Keratinocyte (primary cell): ENCODE measurements around the gene CLHC1. TPM values are rescaled to one million over a fixed set of nuclear protein-coding genes. Genes with fewer than 3 reads are reported as not detected.

Experiments used
- DNase-seq: peaks from one replicate; pipeline ENCODE4 v3.0.0-alpha.2; 2011; ENCODE audit warnings: low read depth, missing footprints, low spot score
- FAIRE-seq: peaks from 2 replicates; lab custom pipeline; 2011; peaks lifted over from hg19 to GRCh38; lab: Jason Lieb, UNC
- H2AFZ ChIP-seq: 2 replicates; pipeline ENCODE4 v1.6.0; 2012; ENCODE audit warnings: low read length, control low read depth, inconsistent platforms; ENCODE audit not compliant: control insufficient read depth
- H3K27ac ChIP-seq: 2 replicates; pipeline ENCODE4 v1.5.1; 2011; ENCODE audit warnings: low read length; ENCODE audit not compliant: control insufficient read depth, insufficient read depth
- H3K27me3 ChIP-seq: 3 replicates; pipeline ENCODE4 v1.6.0; 2011; ENCODE audit warnings: low read length; ENCODE audit not compliant: control insufficient read depth, insufficient read depth; ENCODE audit errors: extremely low read depth
- H3K36me3 ChIP-seq, 2 experiments: 2 replicates in 1 of 2; 3 replicates in 1 of 2; pipeline ENCODE4 v1.5.1; 2011; ENCODE audit warnings: low read length in 2 of 2, mild to moderate bottlenecking in 1 of 2; ENCODE audit not compliant: control insufficient read depth in 2 of 2, insufficient read depth in 2 of 2; ENCODE audit errors: extremely low read depth in 1 of 2
- H3K4me1 ChIP-seq: 3 replicates; pipeline ENCODE4 v1.5.1; 2011; ENCODE audit warnings: low read length; ENCODE audit not compliant: control insufficient read depth, insufficient read depth; ENCODE audit errors: extremely low read depth
- H3K4me2 ChIP-seq: 3 replicates; pipeline ENCODE4 v1.6.0; 2011; ENCODE audit warnings: low read depth, low read length; ENCODE audit not compliant: control insufficient read depth, insufficient read depth; ENCODE audit errors: extremely low read depth
- H3K4me3 ChIP-seq, 3 experiments: fragments of 200-600 bp in 1 of 3; sonication (generic) in 1 of 3; 2 replicates in 2 of 3; 3 replicates in 1 of 3; pipeline ENCODE4 v1.5.1; 2011 to 2016; ENCODE audit warnings: low read length in 3 of 3, mild to moderate bottlenecking in 3 of 3, control low read depth in 2 of 3, inconsistent platforms in 1 of 3, low read depth in 1 of 3, mixed read lengths in 1 of 3, mixed run types in 1 of 3, moderate library complexity in 1 of 3; ENCODE audit not compliant: control insufficient read depth in 2 of 3, insufficient read depth in 2 of 3; ENCODE audit errors: extremely low read depth in 1 of 3
- H3K79me2 ChIP-seq: 2 replicates; pipeline ENCODE4 v1.6.0; 2012; ENCODE audit warnings: low read length; ENCODE audit not compliant: control insufficient read depth, insufficient read depth
- H3K9ac ChIP-seq: 3 replicates; pipeline ENCODE4 v1.6.0; 2011; ENCODE audit warnings: low read length; ENCODE audit not compliant: control insufficient read depth, insufficient read depth; ENCODE audit errors: extremely low read depth
- H3K9me1 ChIP-seq: 3 replicates; pipeline ENCODE4 v1.6.0; 2011; ENCODE audit warnings: low read length; ENCODE audit not compliant: control insufficient read depth, insufficient read depth; ENCODE audit errors: extremely low read depth
- H3K9me3 ChIP-seq: 2 replicates; pipeline ENCODE4 v1.5.1; 2012; ENCODE audit warnings: low read depth, low read length; ENCODE audit not compliant: control insufficient read depth
- H4K20me1 ChIP-seq: 3 replicates; pipeline ENCODE4 v1.6.0; 2011; ENCODE audit warnings: low read length; ENCODE audit not compliant: control insufficient read depth, insufficient read depth; ENCODE audit errors: extremely low read depth
- EZH2 ChIP-seq: IDR thresholded peaks from one replicate; pipeline ENCODE4 v1.6.1; 2012; ENCODE audit warnings: inconsistent platforms, mild to moderate bottlenecking, low read length, moderate library complexity
- dilution Hi-C: fragments of 300-500 bp; cut with MboI; formaldehyde crosslinking; loops from one replicate; pipeline ENCODE4 v1.7.0; 2020; ENCODE audit warnings: low sequenced_read_pairs; ENCODE audit not compliant: extremely low pct_ligation_motif_present
- polyA plus RNA-seq, 5 experiments: library from polyadenylated mRNA; depleted of rRNA in 3 of 5; stranded (reverse) in 3 of 5; stranded (forward) in 1 of 5; unstranded in 1 of 5; fragments of >200 nt; gene quantifications; 1 replicate in 1 of 5; 2 replicates in 3 of 5; 3 replicates in 1 of 5; pipeline versions ENCODE4 v1.2.1 to v1.2.3, GENCODE V29; 2011 to 2012; ENCODE audit warnings: missing spikeins in 2 of 5, low read depth in 1 of 5, low replicate concordance in 1 of 5
- TF ChIP-seq, protein P1 (sequence below), 3 experiments: IDR thresholded peaks in 1 of 3; conservative IDR thresholded peaks in 1 of 3; optimal IDR thresholded peaks in 1 of 3; 2 replicates in 2 of 3; 3 replicates in 1 of 3; pipeline versions ENCODE3 to v1.5.1; 2011; ENCODE audit warnings: low read length in 3 of 3, mild to moderate bottlenecking in 3 of 3, moderate library complexity in 2 of 3, control low read depth in 1 of 3, inconsistent platforms in 1 of 3; ENCODE audit not compliant: insufficient read depth in 2 of 3; ENCODE audit errors: extremely low read depth in 1 of 3

Gene CLHC1
- polyA plus RNA-seq, 1 donor (not counting 4 experiments of a cell fraction or from before 2014, with no cell fraction given): 15.2 TPM

DNA sequence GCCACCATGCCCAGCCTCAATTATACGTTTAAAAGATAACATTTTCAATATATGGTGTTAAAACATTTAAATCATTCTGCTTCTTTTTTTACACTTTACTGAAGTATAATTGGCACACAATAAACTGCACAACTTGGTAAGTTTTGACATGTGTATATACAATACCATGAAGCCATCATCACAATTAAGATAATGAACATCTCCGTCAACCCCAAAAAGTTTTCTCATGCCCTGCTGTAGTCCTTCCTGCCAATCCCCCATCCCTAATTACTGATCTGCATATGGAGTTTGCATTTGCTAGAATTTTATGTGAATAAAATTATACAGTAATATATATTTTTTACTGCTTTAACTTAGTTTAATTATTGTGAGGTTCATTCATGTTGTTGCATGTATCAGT lies 96.6 kb downstream of the CLHC1 start:
- Histone ChIP-seq H2AFZ (no peak overlapping the region), H4K20me1 (no peaks in the 10 kb centered on the region), H3K4me1 (peaks cover 10% of the 10 kb centered on the region), H3K36me3 (no peaks in the 10 kb centered on the region), H3K9me1 (no peaks in the 10 kb centered on the region), H3K9me3 (no peaks in the 10 kb centered on the region), H3K9ac (no peak overlapping the region), H3K79me2 (no peaks in the 10 kb centered on the region), H3K27ac (no peak overlapping the region), H3K4me2 (no peak overlapping the region), H3K27me3 (no peaks in the 10 kb centered on the region), H3K4me3 (no peak overlapping the region)
- no peak for DNase-seq
- TF ChIP-seq, protein P1, sequence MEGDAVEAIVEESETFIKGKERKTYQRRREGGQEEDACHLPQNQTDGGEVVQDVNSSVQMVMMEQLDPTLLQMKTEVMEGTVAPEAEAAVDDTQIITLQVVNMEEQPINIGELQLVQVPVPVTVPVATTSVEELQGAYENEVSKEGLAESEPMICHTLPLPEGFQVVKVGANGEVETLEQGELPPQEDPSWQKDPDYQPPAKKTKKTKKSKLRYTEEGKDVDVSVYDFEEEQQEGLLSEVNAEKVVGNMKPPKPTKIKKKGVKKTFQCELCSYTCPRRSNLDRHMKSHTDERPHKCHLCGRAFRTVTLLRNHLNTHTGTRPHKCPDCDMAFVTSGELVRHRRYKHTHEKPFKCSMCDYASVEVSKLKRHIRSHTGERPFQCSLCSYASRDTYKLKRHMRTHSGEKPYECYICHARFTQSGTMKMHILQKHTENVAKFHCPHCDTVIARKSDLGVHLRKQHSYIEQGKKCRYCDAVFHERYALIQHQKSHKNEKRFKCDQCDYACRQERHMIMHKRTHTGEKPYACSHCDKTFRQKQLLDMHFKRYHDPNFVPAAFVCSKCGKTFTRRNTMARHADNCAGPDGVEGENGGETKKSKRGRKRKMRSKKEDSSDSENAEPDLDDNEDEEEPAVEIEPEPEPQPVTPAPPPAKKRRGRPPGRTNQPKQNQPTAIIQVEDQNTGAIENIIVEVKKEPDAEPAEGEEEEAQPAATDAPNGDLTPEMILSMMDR (optimal IDR thresholded peaks at IDR 0.05 in 1 of 3, IDR thresholded peaks at IDR 0.05 in 1 of 3, conservative IDR thresholded peaks at IDR 0.05 in 1 of 3; ENCODE audit: extremely low read depth in 1 of 3, insufficient read depth in 2 of 3, low read length in 3 of 3): no peak
- TF ChIP-seq EZH2: no peak
- FAIRE-seq: no peak
- dilution Hi-C loops: no loop called here

DNA sequence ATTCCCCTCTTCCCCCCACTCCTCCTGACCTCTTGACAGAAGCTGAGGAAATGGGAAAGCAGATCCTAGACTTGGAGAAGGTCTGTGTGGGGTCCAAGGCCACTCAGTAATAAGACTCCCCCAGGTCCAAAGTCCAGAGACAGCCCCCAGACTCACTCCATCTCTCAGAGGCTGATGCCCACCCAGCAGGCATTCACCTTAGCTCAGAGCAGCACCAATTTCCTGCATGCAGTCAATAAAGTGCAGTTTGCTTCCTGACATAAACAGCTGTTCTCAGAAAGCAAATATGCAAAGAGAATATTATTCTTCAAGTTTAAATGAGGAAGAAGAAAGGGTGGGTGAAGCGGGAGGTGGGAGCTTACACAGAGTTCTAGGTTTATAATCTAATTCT lies 97.8 kb downstream of the CLHC1 start:
- Histone ChIP-seq H3K27me3 (no peaks in the 10 kb centered on the region), H3K4me1 (peaks cover 10% of the 10 kb centered on the region), H3K9me1 (no peaks in the 10 kb centered on the region), H3K9me3 (no peaks in the 10 kb centered on the region), H4K20me1 (no peaks in the 10 kb centered on the region), H2AFZ (peak overlapping the region; percentile 92), H3K79me2 (no peaks in the 10 kb centered on the region), H3K27ac (no peak overlapping the region), H3K9ac (no peak overlapping the region), H3K4me3 (peak overlapping the region in 1 of 3 experiments; percentile 51), H3K4me2 (peak overlapping the region; percentile 89), H3K36me3 (no peaks in the 10 kb centered on the region)
- DNase-seq (no peak), FAIRE-seq (no peak)
- TF ChIP-seq, protein P1 (optimal IDR thresholded peaks at IDR 0.05 in 1 of 3, IDR thresholded peaks at IDR 0.05 in 1 of 3, conservative IDR thresholded peaks at IDR 0.05 in 1 of 3; ENCODE audit: extremely low read depth in 1 of 3, insufficient read depth in 2 of 3, low read length in 3 of 3): no peak
- no peak for TF ChIP-seq EZH2
- dilution Hi-C loops: no loop called here
